ENCODE measurements around the gene KMT2D. TPM values are rescaled to one million over a fixed set of nuclear protein-coding genes. Genes with fewer than 3 reads are reported as not detected.
A peak's percentile ranks its signal among the peaks of the same experiment; 100 is the strongest.

Gene KMT2D
- total and polyA plus RNA-seq, 2 of the 8 experiments (the other 6 are each of a cell fraction or from before 2014, with no cell fraction given), result 9.1 to 86.3 TPM

GRCh38 chr12:49088150-49088931, 27.7 kb upstream of the KMT2D start (continued):
- TF ChIP-seq SRF (IDR thresholded peaks at IDR 0.05; ENCODE audit: low read depth, low read length), result no peak
- TF ChIP-seq BACH1 (IDR thresholded peaks at IDR 0.05; ENCODE audit: low read length), result no peak
- no peak for TF ChIP-seq CHD1 (IDR thresholded peaks at IDR 0.05; ENCODE audit: low read depth, low read length)
- TF ChIP-seq CTBP2 (IDR thresholded peaks at IDR 0.05; ENCODE audit: borderline replicate concordance, insufficient read depth, insufficient read length, low read length), result no peak
- TF ChIP-seq JUND (IDR thresholded peaks at IDR 0.05; ENCODE audit: low read length), result 0 out of 2 replicates have a peak, but pooled peaks have one; percentile 18
- TF ChIP-seq CHD7 (IDR thresholded peaks at IDR 0.05; ENCODE audit: insufficient replicate concordance, low read length), result no peak
- TF ChIP-seq TAF7 (optimal IDR thresholded peaks at IDR 0.05; ENCODE audit: borderline replicate concordance, low read depth, low read length), result no peak
- no peak for TF ChIP-seq SP4 (IDR thresholded peaks at IDR 0.05; ENCODE audit: low read length)
- no peak for TF ChIP-seq SIRT6 (IDR thresholded peaks at IDR 0.05; ENCODE audit: low read length)
- TF ChIP-seq GABPA (IDR thresholded peaks at IDR 0.05; ENCODE audit: borderline replicate concordance, insufficient read depth, low read length), result no peak
- TF ChIP-seq KDM5A (IDR thresholded peaks at IDR 0.05; ENCODE audit: low read length), result no peak

All from H1 (cell line).